ENCODE results near the gene C22orf23. TPM values are rescaled to one million over a fixed set of nuclear protein-coding genes. Genes with fewer than 3 reads are reported as not detected.

C22orf23 gene
- total RNA-seq, 1 experiment from 2014 or later: 0.47 TPM

GRCh38 chr22:37922191-37922590 is 31.2 kb downstream of the C22orf23 start:
- Histone ChIP-seq H3K27ac (ENCODE audit: low read depth, low read length) (no peak overlapping the region), H3K27me3 (ENCODE audit: insufficient read depth, low read length) (no peaks in the 10 kb centered on the region), H3K4me1 (ENCODE audit: control insufficient read depth in 1 of 2, insufficient read depth in 2 of 2, low read length in 2 of 2) (no peaks in the 10 kb centered on the region), H3K9me2 (ENCODE audit: insufficient read depth) (no peaks in the 10 kb centered on the region), H4K20me1 (ENCODE audit: insufficient read depth) (no peaks in the 10 kb centered on the region), H3K4me3 (replicated peaks in 1 of 2; ENCODE audit: low read depth in 1 of 2, low read length in 2 of 2) (no peak overlapping the region), H3K79me2 (ENCODE audit: insufficient read depth, low read length) (no peaks in the 10 kb centered on the region), H3K9ac (ENCODE audit: low read length) (no peak overlapping the region), H3K36me3 (ENCODE audit: control insufficient read depth in 1 of 2, insufficient read depth in 2 of 2, low read length in 2 of 2) (peaks cover 20 to 28% of the 10 kb centered on the region in 2 experiments; a peak in 3 of 4 replicates), H2AFZ (ENCODE audit: low read depth, low read length, poor library complexity, severe bottlenecking) (no peak overlapping the region), H3K4me2 (ENCODE audit: low read length) (no peak overlapping the region), H3K9me3 (ENCODE audit: control insufficient read depth in 1 of 2, insufficient read depth in 1 of 2, low read depth in 1 of 2, low read length in 2 of 2) (no peaks in the 10 kb centered on the region)
- POLR2A ChIA-PET: no interaction called here
- intact Hi-C loops (cut with micrococcal nuclease): no loop called here
- BruUV-seq (replicated peaks): no TSS peak
- ATAC-seq: no peak
- DNase-seq (ENCODE audit: low read depth, low spot score): no peak
- TF ChIP-seq TCF7L2 (IDR thresholded peaks at IDR 0.05; ENCODE audit: borderline replicate concordance, extremely low read depth, insufficient read depth, insufficient read length): no peak
- TF ChIP-seq POLR2AphosphoS5 (IDR thresholded peaks at IDR 0.05; ENCODE audit: low read depth, low read length): no peak
- no peak for TF ChIP-seq CTCF (IDR thresholded peaks at IDR 0.05 in 2 of 3, conservative IDR thresholded peaks at IDR 0.05 in 1 of 3; ENCODE audit: borderline replicate concordance in 1 of 3, insufficient read depth in 1 of 3, low read depth in 2 of 3, low read length in 2 of 3)
- no peak for TF ChIP-seq POLR2A (IDR thresholded peaks at IDR 0.05; ENCODE audit: borderline replicate concordance, extremely low read depth, insufficient read depth, insufficient read length)
- no peak for TF ChIP-seq EGR1 (IDR thresholded peaks at IDR 0.05; ENCODE audit: low read depth)
- TF ChIP-seq SIN3A (IDR thresholded peaks at IDR 0.05; ENCODE audit: low read depth): no peak
- no peak for TF ChIP-seq RAD21 (IDR thresholded peaks at IDR 0.05; ENCODE audit: low read depth)
- TF ChIP-seq CBX3 (IDR thresholded peaks at IDR 0.05; ENCODE audit: low read depth): no peak
- TF ChIP-seq YY1 (IDR thresholded peaks at IDR 0.05; ENCODE audit: extremely low read depth, insufficient replicate concordance, low read depth, low read length): no peak
- no peak for TF ChIP-seq ZNF274 (IDR thresholded peaks at IDR 0.05; ENCODE audit: low read depth, low read length)
- TF ChIP-seq REST (IDR thresholded peaks at IDR 0.05; ENCODE audit: low read depth): no peak
- no peak for TF ChIP-seq ELF1 (IDR thresholded peaks at IDR 0.05; ENCODE audit: borderline replicate concordance, low read depth)
- no peak for TF ChIP-seq FOSL1 (IDR thresholded peaks at IDR 0.05; ENCODE audit: low read depth)
- TF ChIP-seq ATF3 (IDR thresholded peaks at IDR 0.05): no peak
- no peak for TF ChIP-seq ZBTB33 (IDR thresholded peaks at IDR 0.05; ENCODE audit: extremely low read depth, insufficient replicate concordance, low read length)
- TF ChIP-seq SRF (IDR thresholded peaks at IDR 0.05; ENCODE audit: low read depth): no peak
- TF ChIP-seq CEBPB (IDR thresholded peaks at IDR 0.05; ENCODE audit: low read depth): no peak
- CTCF ChIA-PET: no interaction called here
- RAD21 ChIA-PET (ENCODE audit: low non-redundant PET in 1 of 2, low total read pairs in 2 of 2, uncharacterized antibody in 2 of 2, unreplicated experiment in 2 of 2): no interaction called here
